ENCODE data around the gene PCSK9. TPM values are rescaled to one million over a fixed set of nuclear protein-coding genes. Genes with fewer than 3 reads are reported as not detected.

Gene PCSK9
- total and polyA plus RNA-seq, 2 of the 13 experiments (the other 11 are each of a cell fraction or from before 2014, with no cell fraction given), result 33.3 to 80.5 TPM

GRCh38 chr1:55037733-55038551 lies 1.4 kb upstream of the PCSK9 start (continued):
- TF ChIP-seq ZNF407 (CRISPR knock-in tag; IDR thresholded peaks at IDR 0.05; ENCODE audit: not compliant biosample characterization), result no peak
- no peak for TF ChIP-seq ZBTB2 (CRISPR knock-in tag; IDR thresholded peaks at IDR 0.05; ENCODE audit: low read depth)
- TF ChIP-seq RCOR2 (CRISPR knock-in tag; IDR thresholded peaks at IDR 0.05), result no peak
- TF ChIP-seq ZMYM3 (CRISPR knock-in tag; IDR thresholded peaks at IDR 0.05), result 0 out of 2 replicates have a peak, but pooled peaks have one; percentile 15
- peak; percentile 72; the same call in 1 of the 2 replicates for TF ChIP-seq ZNF253 (CRISPR knock-in tag; IDR thresholded peaks at IDR 0.05; ENCODE audit: borderline replicate concordance)
- TF ChIP-seq ZNF580 (CRISPR knock-in tag; IDR thresholded peaks at IDR 0.05; ENCODE audit: borderline replicate concordance, low read depth), result no peak
- no peak for TF ChIP-seq SNAI1 (CRISPR knock-in tag; IDR thresholded peaks at IDR 0.05; ENCODE audit: borderline replicate concordance)
- 0 out of 2 replicates have a peak, but pooled peaks have one; percentile 18 for TF ChIP-seq MYC (CRISPR knock-in tag; IDR thresholded peaks at IDR 0.05; ENCODE audit: borderline replicate concordance)
- peak; percentile 56; the same call in 1 of the 2 replicates for TF ChIP-seq HNF1B (CRISPR knock-in tag; IDR thresholded peaks at IDR 0.05)
- TF ChIP-seq ZNF281 (CRISPR knock-in tag; IDR thresholded peaks at IDR 0.05; ENCODE audit: borderline replicate concordance), result no peak
- TF ChIP-seq ZSCAN20 (CRISPR knock-in tag; IDR thresholded peaks at IDR 0.05; ENCODE audit: borderline replicate concordance), result 0 out of 2 replicates have a peak, but pooled peaks have one; percentile 12
- TF ChIP-seq ZNF775 (CRISPR knock-in tag; IDR thresholded peaks at IDR 0.05; ENCODE audit: borderline replicate concordance), result no peak
